ENCODE measurements around the gene ANKFN1. TPM values are rescaled to one million over a fixed set of nuclear protein-coding genes. Genes with fewer than 3 reads are reported as not detected.

ANKFN1 gene
- total RNA-seq, 6 experiments from 2014 or later, result 0.07 to 0.81 (median 0.45) TPM

DNA sequence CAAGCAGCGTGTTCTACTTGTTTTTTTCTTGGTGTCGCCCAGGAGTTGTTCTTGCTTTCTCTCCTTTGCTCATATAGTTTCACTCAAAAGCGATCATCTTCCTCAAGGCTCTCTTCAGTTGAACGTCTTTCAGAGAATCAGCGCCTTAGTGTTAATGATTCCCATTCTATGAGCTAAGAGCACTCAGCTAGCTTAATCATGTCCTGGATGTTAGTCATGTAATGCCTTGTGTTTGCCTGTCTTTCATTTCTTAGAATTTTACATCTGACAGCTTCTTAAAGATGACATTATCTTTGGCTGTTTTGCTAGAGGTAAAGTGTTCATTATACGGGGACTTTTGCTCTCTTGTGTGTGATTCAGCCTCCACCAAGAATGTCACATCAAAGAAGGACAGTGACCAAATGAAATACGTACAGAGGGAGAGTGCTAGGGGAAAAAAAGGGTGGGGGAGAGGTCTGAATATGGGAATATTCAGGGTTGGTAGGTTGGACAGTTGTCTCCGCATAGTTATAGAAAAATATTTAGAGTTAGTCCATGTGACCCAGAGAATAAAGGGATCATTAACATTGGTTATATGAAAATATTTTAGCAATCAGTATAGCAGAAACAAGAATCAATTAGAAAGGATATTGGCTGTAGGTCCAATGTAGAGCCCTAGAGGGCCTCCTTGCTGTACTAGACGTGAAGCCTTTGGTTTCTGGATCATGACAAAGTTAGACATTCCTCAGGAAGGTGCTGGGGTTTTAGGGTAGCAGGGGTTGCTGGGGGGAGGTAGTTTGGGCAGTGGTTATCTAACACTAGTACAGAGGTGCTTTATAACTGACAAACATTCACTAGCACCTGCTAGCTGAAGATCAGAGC is 31.9 kb upstream of the ANKFN1 start:
- Mint-ChIP-seq H3K4me3 (no peak overlapping the region), H3K27me3 (ENCODE audit: insufficient read depth) (no peaks in the 10 kb centered on the region), H3K36me3 (ENCODE audit: low read depth) (no peaks in the 10 kb centered on the region), H3K4me1 (ENCODE audit: low read depth) (peaks cover 18% of the 10 kb centered on the region), H3K9me3 (no peaks in the 10 kb centered on the region), H3K27ac (no peak overlapping the region)
- DNase-seq, result no peak
- TF ChIP-seq, protein P1, sequence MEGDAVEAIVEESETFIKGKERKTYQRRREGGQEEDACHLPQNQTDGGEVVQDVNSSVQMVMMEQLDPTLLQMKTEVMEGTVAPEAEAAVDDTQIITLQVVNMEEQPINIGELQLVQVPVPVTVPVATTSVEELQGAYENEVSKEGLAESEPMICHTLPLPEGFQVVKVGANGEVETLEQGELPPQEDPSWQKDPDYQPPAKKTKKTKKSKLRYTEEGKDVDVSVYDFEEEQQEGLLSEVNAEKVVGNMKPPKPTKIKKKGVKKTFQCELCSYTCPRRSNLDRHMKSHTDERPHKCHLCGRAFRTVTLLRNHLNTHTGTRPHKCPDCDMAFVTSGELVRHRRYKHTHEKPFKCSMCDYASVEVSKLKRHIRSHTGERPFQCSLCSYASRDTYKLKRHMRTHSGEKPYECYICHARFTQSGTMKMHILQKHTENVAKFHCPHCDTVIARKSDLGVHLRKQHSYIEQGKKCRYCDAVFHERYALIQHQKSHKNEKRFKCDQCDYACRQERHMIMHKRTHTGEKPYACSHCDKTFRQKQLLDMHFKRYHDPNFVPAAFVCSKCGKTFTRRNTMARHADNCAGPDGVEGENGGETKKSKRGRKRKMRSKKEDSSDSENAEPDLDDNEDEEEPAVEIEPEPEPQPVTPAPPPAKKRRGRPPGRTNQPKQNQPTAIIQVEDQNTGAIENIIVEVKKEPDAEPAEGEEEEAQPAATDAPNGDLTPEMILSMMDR (IDR thresholded peaks at IDR 0.05), result peak; percentile 64

DNA sequence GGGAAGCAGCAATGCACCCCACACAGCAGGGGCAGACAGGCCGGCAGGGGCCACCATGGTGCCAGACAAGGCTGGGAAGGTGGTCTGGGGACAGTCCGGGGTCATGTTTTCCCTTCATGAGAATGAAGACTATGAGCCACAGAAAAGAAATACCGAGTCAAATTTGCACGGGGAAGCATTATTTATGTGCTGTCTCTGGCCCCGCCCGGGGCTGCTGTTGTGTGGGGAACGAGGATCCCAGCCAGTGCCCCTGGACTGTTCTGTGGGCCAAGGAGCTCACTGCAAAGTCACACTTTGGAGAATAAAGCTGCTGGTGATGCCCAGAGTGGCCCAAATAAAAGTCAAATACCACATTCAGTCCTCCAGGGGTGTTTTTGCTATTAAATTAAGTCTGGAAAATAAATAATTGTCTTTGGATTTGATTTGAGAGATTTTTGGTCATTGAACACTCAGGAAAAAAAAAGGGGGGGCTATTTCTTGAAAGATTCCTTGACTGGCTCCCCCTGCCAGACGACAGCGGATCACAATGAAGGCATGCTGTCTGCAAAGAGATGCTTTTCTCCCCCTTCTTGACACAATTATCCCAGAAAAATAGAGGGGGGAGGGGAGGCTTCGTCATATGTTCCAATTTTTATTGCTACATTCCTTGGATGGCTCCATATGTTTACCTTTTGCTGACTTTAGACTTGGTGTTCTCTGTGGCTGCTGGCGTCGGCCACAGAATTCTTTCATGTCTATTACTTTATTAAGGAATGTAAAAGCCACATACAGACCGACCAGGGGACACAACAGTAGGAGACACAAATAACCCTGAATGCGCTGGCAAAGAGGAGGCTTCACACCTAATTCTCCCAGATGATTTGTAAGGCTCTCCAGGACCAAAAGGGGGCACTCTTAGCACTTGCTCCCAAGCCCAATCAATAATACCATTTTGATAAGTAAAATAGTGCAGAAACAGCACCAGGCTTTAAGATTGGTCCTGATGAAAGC is 27.1 kb upstream of the ANKFN1 start:
- Mint-ChIP-seq H3K4me1 (ENCODE audit: low read depth) (peaks cover 57% of the 10 kb centered on the region), H3K27me3 (ENCODE audit: insufficient read depth) (no peaks in the 10 kb centered on the region), H3K36me3 (ENCODE audit: low read depth) (no peaks in the 10 kb centered on the region), H3K9me3 (no peaks in the 10 kb centered on the region), H3K27ac (no peak overlapping the region), H3K4me3 (peak overlapping the region; percentile 11; the same call in 1 of the 2 replicates)
- peak; percentile 85 for DNase-seq
- TF ChIP-seq, protein P1 (IDR thresholded peaks at IDR 0.05), result peak; percentile 86

DNA sequence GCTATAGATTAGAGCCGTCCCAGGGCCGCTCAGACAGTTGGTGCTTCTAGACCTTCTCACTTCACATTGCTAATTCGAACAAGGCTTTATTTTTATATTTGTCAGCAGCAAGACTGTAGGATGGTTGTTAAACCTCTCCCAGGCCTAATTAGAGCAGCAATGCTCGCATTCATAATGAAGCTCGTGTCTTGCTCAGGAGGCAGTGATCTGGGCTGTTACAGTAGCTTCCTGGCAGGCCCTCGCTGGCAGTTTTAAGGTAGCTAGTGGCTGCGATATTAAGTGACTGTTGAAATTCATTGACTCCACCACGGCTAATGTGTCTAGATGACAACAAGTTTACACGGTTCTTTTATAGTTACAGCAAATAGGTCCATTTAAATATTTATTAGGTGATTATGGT is 23.2 kb upstream of the ANKFN1 start:
- Mint-ChIP-seq H3K4me1 (ENCODE audit: low read depth) (peaks cover 65% of the 10 kb centered on the region), H3K36me3 (ENCODE audit: low read depth) (no peaks in the 10 kb centered on the region), H3K27ac (no peak overlapping the region), H3K27me3 (ENCODE audit: insufficient read depth) (no peaks in the 10 kb centered on the region), H3K9me3 (no peaks in the 10 kb centered on the region), H3K4me3 (no peak overlapping the region)
- TF ChIP-seq, protein P1 (IDR thresholded peaks at IDR 0.05), result no peak
- no peak for DNase-seq

DNA sequence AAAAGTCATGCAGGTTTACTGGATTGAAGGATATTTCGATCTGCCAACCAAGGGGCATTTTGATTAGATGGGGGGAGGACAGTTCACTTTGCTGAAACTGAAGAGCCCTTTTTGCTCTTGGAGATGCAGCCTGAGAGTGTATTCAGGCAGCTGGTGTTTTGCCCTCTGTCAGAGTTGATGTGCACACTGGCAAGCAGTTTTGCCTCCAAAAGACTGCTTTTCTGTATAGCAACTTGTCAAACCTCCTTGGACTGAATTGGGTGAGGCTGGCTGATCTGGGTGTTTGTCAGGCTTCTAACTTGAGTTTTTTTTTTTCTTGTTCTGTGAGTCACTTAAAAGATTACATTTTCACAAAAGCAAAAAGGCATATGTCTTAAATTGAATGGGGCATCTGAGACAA is 22.6 kb upstream of the ANKFN1 start:
- Mint-ChIP-seq H3K4me1 (ENCODE audit: low read depth) (peaks cover 62% of the 10 kb centered on the region), H3K36me3 (ENCODE audit: low read depth) (no peaks in the 10 kb centered on the region), H3K4me3 (no peak overlapping the region), H3K9me3 (no peaks in the 10 kb centered on the region), H3K27me3 (ENCODE audit: insufficient read depth) (no peaks in the 10 kb centered on the region), H3K27ac (peak overlapping the region; percentile 34; the same call in 1 of the 2 replicates)
- TF ChIP-seq, protein P1 (IDR thresholded peaks at IDR 0.05), result no peak
- no peak for DNase-seq

DNA sequence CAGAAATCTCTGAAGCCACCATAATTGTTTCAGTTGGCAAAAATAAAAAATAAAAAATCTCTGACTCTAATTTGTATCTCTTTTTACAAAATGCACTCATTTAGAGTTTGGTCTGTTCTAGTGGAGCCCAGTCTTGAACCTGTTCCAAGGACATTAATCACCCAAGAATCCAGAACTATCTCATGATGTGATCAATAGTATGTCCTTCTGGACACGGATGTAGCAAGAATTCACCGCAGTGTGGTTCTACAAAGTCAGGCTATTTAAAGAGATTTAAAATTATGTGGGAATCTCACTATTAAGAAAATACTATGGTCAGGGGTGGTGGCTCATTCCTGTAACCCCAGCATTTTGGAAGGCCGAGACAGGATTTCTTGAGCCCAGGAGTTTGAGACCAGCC is 21.8 kb upstream of the ANKFN1 start:
- Mint-ChIP-seq H3K4me1 (ENCODE audit: low read depth) (peaks cover 62% of the 10 kb centered on the region), H3K4me3 (no peak overlapping the region), H3K27ac (peak overlapping the region; percentile 15; the same call in 1 of the 2 replicates), H3K9me3 (no peaks in the 10 kb centered on the region), H3K27me3 (ENCODE audit: insufficient read depth) (no peaks in the 10 kb centered on the region), H3K36me3 (ENCODE audit: low read depth) (no peaks in the 10 kb centered on the region)
- no peak for DNase-seq
- TF ChIP-seq, protein P1 (IDR thresholded peaks at IDR 0.05), result no peak

Measured in HFFc6 (cell line).